ENCODE results near the gene MBL2. TPM values are rescaled to one million over a fixed set of nuclear protein-coding genes. Genes with fewer than 3 reads are reported as not detected.

MBL2 gene
- total RNA-seq, 1 donor from 2014 or later, result not detected

- POLR2A ChIA-PET, result no interaction called here
- H3K27me3 Mint-ChIP-seq, result no peaks in the 10 kb centered on the region
- CTCF ChIA-PET, result interaction anchor here (0.8 to 1.2 kb wide), 2 partner anchors 38 to 135 kb away, joined by 3 to 4 read pairs; no protein-coding TSS in a partner anchor
- H3K4me3 Mint-ChIP-seq, result no peak overlapping the region
- TF ChIP-seq CTCF (IDR thresholded peaks at IDR 0.05), result no peak
- H3K4me1 Mint-ChIP-seq, result no peaks in the 10 kb centered on the region
- intact Hi-C loops (cut with micrococcal nuclease), result loop anchor here (1.0 kb wide), 3 partner anchors 38 to 471 kb away; no protein-coding TSS in a partner anchor
- peak; percentile 28 for ATAC-seq (ENCODE audit: low read depth)
- no peak overlapping the region for H3K27ac Mint-ChIP-seq
- DNase-seq, result no peak
- no peaks in the 10 kb centered on the region for H3K36me3 Mint-ChIP-seq (ENCODE audit: low read depth)
- H3K9me3 Mint-ChIP-seq, result no peaks in the 10 kb centered on the region
These were observed 7.2 kb upstream of the MBL2 start for GRCh38 chr10:52779541-52780390.

DNA sequence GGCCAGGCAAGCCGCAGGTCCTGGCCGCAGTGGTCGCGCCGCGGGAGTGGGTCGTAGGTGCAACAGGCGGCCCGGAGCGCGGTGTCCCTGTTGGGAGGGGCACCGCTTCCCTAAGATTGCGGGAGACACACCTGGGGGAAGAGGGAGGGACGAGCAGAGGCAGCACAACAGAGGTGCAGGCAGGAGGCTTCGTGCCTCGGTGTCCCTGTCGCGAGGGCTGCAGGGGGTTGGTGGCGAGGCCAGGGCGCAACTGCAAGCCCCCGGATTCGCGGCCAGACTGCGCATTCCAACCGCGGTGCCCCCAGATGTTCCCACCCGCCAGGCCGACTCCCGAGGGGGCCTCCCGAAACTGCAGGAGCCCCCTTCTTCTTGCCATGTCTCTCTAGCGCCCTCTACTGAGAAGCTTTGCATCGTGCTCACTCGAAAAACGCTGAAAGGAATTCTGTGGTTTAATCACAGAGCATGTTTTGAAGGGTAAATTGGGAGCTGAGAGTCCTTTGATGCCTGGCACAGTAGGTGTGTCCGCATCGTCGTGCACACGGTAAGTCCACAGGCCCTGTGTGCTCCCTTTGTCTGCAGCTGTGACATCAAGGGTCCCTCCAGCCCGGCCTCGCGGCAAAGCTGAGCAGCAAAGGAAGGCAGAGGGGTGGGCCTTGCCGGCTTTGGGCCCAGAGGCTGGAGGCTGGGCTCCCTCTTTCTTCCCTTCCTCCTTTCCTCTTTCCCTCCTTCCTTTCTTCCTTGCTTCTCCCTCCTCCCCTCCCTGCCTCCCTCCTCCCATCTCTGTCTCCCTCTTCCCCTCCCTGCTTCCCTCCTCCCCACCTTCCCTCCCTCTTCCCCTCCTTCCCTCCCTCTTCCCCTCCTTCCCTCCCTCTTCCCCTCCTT is 6.2 kb upstream of the MBL2 start:
- Mint-ChIP-seq H3K9me3 (no peaks in the 10 kb centered on the region), H3K4me1 (no peaks in the 10 kb centered on the region), H3K36me3 (ENCODE audit: low read depth) (no peaks in the 10 kb centered on the region), H3K4me3 (no peak overlapping the region), H3K27me3 (no peaks in the 10 kb centered on the region), H3K27ac (no peak overlapping the region)
- intact Hi-C loops (cut with micrococcal nuclease), result no loop called here
- ChIA-PET POLR2A (no interaction called here), CTCF (interaction anchor here (1.1 kb wide), 1 partner anchor 38 kb away, joined by 3 read pairs; no protein-coding TSS in a partner anchor)
- DNase-seq, result no peak
- no peak for TF ChIP-seq CTCF (IDR thresholded peaks at IDR 0.05)
- no peak for ATAC-seq (ENCODE audit: low read depth)

DNA sequence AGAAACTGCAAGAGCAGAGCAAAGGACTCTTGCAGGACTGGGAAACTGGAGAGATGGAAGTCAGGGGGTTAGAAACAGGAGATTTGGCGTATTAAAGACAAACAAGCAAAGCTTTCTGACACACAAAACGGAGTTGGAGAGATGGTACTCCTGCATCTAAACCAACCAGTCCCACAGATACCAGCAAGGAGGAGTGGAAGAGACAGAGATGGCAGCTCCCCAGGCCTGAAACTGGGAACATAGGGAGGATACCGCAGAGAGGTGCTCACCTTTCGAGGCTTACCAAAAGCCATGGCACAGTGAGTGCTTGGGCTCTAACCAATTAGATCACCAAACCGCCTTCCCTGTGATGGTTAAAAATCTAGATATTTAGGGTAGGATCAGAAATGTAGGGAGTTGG is 4.8 kb upstream of the MBL2 start:
- Mint-ChIP-seq H3K4me3 (no peak overlapping the region), H3K27me3 (no peaks in the 10 kb centered on the region), H3K36me3 (ENCODE audit: low read depth) (no peaks in the 10 kb centered on the region), H3K27ac (no peak overlapping the region), H3K4me1 (no peaks in the 10 kb centered on the region), H3K9me3 (no peaks in the 10 kb centered on the region)
- ChIA-PET CTCF (interaction anchor here (1.0 kb wide), 1 partner anchor 11 kb away, joined by 4 read pairs; no protein-coding TSS in a partner anchor), POLR2A (no interaction called here)
- no peak for DNase-seq
- no peak for ATAC-seq (ENCODE audit: low read depth)
- intact Hi-C loops (cut with micrococcal nuclease), result no loop called here
- TF ChIP-seq CTCF (IDR thresholded peaks at IDR 0.05), result no peak

GRCh38 chr10:52776471-52776903 is 3.9 kb upstream of the MBL2 start:
- no peak for TF ChIP-seq CTCF (IDR thresholded peaks at IDR 0.05)
- Mint-ChIP-seq H3K27me3 (no peaks in the 10 kb centered on the region), H3K27ac (no peak overlapping the region), H3K4me3 (no peak overlapping the region), H3K4me1 (no peaks in the 10 kb centered on the region), H3K9me3 (no peaks in the 10 kb centered on the region), H3K36me3 (ENCODE audit: low read depth) (no peaks in the 10 kb centered on the region)
- ChIA-PET POLR2A (no interaction called here), CTCF (no interaction called here)
- DNase-seq (no peak), ATAC-seq (ENCODE audit: low read depth) (no peak)
- intact Hi-C loops (cut with micrococcal nuclease), result no loop called here
